Adrenal gland (tissue), 12 donors: ENCODE measurements around the gene WDR70. TPM values are rescaled to one million over a fixed set of nuclear protein-coding genes. Genes with fewer than 3 reads are reported as not detected.
"Not testable (repeated sequence)": the region's sequence is repeated elsewhere in the genome, so short reads cannot be mapped to it uniquely, and the experiment has no call there.

Experiments
- DNase-seq, 7 donors: peaks; one replicate each; pipeline ENCODE4 v3.0.0-alpha.2; 2019 to 2020
- H3K27ac ChIP-seq, 5 donors: fragments of 200-600 bp; sonication (generic) in 4 of 5; 1 replicate in 3 of 5; 2 replicates in 2 of 5; pipeline versions ENCODE4 v1.5.1 to v1.8.0; 2016 to 2020; ENCODE audit warnings: mild to moderate bottlenecking in 1 of 5
- H3K27me3 ChIP-seq: fragments of 200-600 bp; 2 replicates; pipeline ENCODE4 v1.8.0; 2021
- H3K36me3 ChIP-seq, 2 donors: fragments of 200-600 bp; replicated peaks in 1 of 2; 1 replicate in 1 of 2; 2 replicates in 1 of 2; pipeline versions ENCODE4 v1.5.1 to v1.8.0; 2018 to 2022
- H3K4me1 ChIP-seq, 2 donors: fragments of 200-600 bp; replicated peaks in 1 of 2; 1 replicate in 1 of 2; 2 replicates in 1 of 2; pipeline versions ENCODE4 v1.5.1 to v1.8.0; 2018 to 2021
- H3K4me3 ChIP-seq, 4 donors: fragments of 200-600 bp; sonication (generic) in 3 of 4; one replicate each; pipeline ENCODE4 v1.5.1; 2016 to 2018
- H3K9me3 ChIP-seq, 3 donors: fragments of 200-600 bp; sonication (generic) in 1 of 3; replicated peaks in 1 of 3; 1 replicate in 2 of 3; 2 replicates in 1 of 3; pipeline versions ENCODE4 v1.5.1 to v1.8.0; 2016 to 2021
- POLR2A ChIP-seq, 2 donors: fragments of 450-650 bp; IDR thresholded peaks; one replicate each; pipeline ENCODE4 v1.6.1; 2017; ENCODE audit warnings: antibody characterized with exemption in 2 of 2, mild to moderate bottlenecking in 2 of 2, moderate library complexity in 1 of 2
- WGBS, 4 donors: extraction: QIAGEN DNeasy Blood & Tissue Kit in 2 of 4; methylation state at CpG; one replicate each; pipeline versions ENCODE4 v1.1.5 to v1.1.7; 2013 to 2017; 5-methylcytosine and 5-hydroxymethylcytosine counted together
- intact Hi-C, 2 donors: fragments of 100-400 bp; cut with DNase I; formaldehyde crosslinking; loops; one replicate each; pipeline versions ENCODE4 v1.14.1 to v1.15.0; 2022 to 2023
- polyA plus RNA-seq, 3 donors: library from polyadenylated mRNA; stranded (reverse); fragments of 200-250 nt in 2 of 3; fragments of 350-450 nt in 1 of 3; fragmentation: Illumina TruSeq in 1 of 3; extraction: RNeasy Lipid Tissue Mini Kit (QIAGEN cat#74804) in 1 of 3; gene quantifications; one replicate each; pipeline ENCODE4 v1.2.3, GENCODE V29; 2013 to 2014
- total RNA-seq, 9 donors: library from RNA; depleted of rRNA in 4 of 9; stranded (reverse); fragments of >200 nt in 4 of 9; fragments of 120-200 nt in 1 of 9; fragmentation: NEBNext Ultra II Directional in 1 of 9; extraction: Animal tissue kit (Norgen Biotek cat#: 25700) in 1 of 9; gene quantifications; one replicate each; pipeline versions ENCODE4 v1.1.0 to v1.2.4, GENCODE V29; 2013 to 2023
- TF ChIP-seq, protein P1 (sequence below), 6 experiments: fragments of 450-650 bp in 4 of 6; fragments of 200-600 bp in 2 of 6; sonication (generic) in 1 of 6; IDR thresholded peaks; 1 replicate in 5 of 6; 2 replicates in 1 of 6; pipeline versions ENCODE4 v1.5.1 to v1.8.0; 2016 to 2021; ENCODE audit warnings: antibody characterized with exemption in 6 of 6, mild to moderate bottlenecking in 2 of 6, moderate library complexity in 1 of 6
- donor health status: healthy with polysubstance abuse.
- donor health status: Bipolar disorder and iron deficiency.
- donor health status: DM: yes; HTN: yes; CAD: no.
- donor health status: DM: no; HTN: no; CAD: no.
- donor health status: DM: no; HTN: no; CAD: no.
- donor health status: DM: yes; HTN: yes; CAD: no.

The WDR70 gene
- total and polyA plus RNA-seq, 12 donors, result 9.2 to 42.6 (median 28.4) TPM

DNA sequence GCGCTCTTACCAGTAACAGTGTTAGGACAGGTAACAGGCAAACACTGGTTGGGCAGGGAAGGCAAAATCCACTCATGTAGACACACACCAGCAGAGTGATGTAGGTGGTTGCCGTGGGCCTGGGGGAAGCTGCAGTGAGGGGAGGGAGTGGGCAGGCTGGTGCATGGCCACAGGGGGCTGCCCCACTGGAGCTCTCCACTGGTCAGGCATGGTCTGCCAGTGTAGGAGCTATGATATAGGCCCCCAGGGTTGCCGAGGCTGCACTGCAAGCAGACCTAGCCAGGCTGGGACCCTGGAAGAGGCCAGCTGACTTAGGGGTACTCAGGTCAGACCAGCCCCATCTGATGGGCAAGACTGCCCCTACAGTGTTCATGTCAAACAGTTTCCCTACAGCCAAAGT is 306.1 kb downstream of the WDR70 start:
- no peak overlapping the region for H3K4me3 ChIP-seq
- intact Hi-C loops, result no loop called here
- no peaks in the 10 kb centered on the region for H3K9me3 ChIP-seq
- no peak overlapping the region for H3K27ac ChIP-seq
- H3K27me3 ChIP-seq, result no peaks in the 10 kb centered on the region
- H3K36me3 ChIP-seq, result no peaks in the 10 kb centered on the region
- no peak for DNase-seq
- H3K4me1 ChIP-seq, result no peaks in the 10 kb centered on the region
- no peak for TF ChIP-seq POLR2A (IDR thresholded peaks at IDR 0.05)
- TF ChIP-seq, protein P1, sequence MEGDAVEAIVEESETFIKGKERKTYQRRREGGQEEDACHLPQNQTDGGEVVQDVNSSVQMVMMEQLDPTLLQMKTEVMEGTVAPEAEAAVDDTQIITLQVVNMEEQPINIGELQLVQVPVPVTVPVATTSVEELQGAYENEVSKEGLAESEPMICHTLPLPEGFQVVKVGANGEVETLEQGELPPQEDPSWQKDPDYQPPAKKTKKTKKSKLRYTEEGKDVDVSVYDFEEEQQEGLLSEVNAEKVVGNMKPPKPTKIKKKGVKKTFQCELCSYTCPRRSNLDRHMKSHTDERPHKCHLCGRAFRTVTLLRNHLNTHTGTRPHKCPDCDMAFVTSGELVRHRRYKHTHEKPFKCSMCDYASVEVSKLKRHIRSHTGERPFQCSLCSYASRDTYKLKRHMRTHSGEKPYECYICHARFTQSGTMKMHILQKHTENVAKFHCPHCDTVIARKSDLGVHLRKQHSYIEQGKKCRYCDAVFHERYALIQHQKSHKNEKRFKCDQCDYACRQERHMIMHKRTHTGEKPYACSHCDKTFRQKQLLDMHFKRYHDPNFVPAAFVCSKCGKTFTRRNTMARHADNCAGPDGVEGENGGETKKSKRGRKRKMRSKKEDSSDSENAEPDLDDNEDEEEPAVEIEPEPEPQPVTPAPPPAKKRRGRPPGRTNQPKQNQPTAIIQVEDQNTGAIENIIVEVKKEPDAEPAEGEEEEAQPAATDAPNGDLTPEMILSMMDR (IDR thresholded peaks at IDR 0.05), result no peak
- 94 to 100% (median 97%) methylated on average over 1 to 3 of the region's 3 CpGs for WGBS, 4 donors

DNA sequence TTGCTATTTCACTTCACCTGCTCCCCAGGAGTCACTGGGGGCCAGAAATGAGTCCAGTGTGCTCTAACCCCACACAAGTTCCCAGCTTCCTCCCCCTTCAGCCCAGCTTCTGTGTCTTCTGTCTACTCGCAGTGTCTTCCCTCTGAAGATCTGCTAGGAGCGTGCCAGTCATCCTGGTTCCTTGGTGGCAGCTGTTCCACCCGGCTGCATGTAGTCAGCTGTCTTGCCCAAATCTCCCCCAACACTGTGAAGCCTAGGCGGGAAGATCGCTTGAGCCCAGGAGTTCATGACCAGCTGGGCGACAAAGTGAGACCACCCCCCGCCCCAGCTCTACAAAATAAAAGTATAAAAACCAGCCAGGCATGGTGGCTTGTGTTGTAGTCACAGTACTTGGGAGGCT is 306.7 kb downstream of the WDR70 start:
- TF ChIP-seq, protein P1 (IDR thresholded peaks at IDR 0.05), result no peak
- no peak for TF ChIP-seq POLR2A (IDR thresholded peaks at IDR 0.05)
- H3K27me3 ChIP-seq, result no peaks in the 10 kb centered on the region
- no peaks in the 10 kb centered on the region for H3K9me3 ChIP-seq
- no peak for DNase-seq
- intact Hi-C loops, result no loop called here
- H3K4me1 ChIP-seq, result no peaks in the 10 kb centered on the region
- H3K27ac ChIP-seq, result no peak overlapping the region
- 97 to 99% (median 98%) methylated on average over 7 of the region's 7 CpGs for WGBS, 4 donors
- H3K4me3 ChIP-seq, result no peak overlapping the region
- H3K36me3 ChIP-seq, result no peaks in the 10 kb centered on the region

DNA sequence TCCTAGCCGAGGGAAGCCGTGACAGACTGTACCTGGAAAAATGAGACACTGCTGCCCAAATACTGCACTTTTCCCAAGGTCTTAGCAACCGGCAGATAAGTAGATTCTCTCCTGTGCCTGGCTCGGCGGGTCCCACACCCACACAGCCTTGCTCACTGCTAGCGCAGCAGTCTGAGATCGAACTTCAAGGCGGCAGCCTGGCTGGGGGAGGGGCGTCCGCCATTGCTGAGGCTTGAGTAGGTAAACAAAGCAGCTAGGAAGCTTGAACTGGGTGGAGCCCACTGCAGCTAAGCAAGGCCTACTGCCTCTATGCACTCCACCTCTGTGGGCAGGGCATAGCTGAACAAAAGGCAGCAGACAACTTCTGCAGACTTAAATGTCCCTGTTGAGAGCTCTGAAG is 309.8 kb downstream of the WDR70 start:
- DNase-seq, intact Hi-C loops, H3K4me1 ChIP-seq, H3K27ac ChIP-seq, H3K27me3 ChIP-seq, H3K4me3 ChIP-seq, H3K9me3 ChIP-seq, H3K36me3 ChIP-seq: not testable (repeated sequence)
- 87 to 100% (median 96%) methylated on average over 8 to 10 of the region's 10 CpGs for WGBS, 4 donors

DNA sequence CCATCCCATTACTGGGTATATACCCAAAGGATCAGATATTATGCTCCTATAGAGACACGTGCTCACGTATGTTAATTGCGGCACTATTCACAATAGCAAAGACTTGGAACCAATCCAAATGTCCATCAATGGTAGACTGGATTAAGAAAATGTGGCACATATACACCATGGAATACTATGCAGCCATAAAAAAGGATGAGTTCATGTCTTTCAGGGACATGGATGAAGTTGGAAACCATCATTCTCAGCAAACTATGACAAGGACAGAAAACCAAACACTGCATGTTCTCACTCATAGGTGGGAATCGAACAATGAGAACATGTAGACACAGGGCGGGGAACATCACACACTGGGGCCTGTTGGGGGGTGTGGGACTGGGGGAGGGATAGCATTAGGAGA is 315.2 kb downstream of the WDR70 start:
- 96 to 100% (median 98%) methylated on average over 5 of the region's 5 CpGs for WGBS, 4 donors
- H3K4me1 ChIP-seq, H3K36me3 ChIP-seq, H3K4me3 ChIP-seq, DNase-seq, H3K27ac ChIP-seq, H3K27me3 ChIP-seq, intact Hi-C loops, H3K9me3 ChIP-seq: not testable (repeated sequence)

DNA sequence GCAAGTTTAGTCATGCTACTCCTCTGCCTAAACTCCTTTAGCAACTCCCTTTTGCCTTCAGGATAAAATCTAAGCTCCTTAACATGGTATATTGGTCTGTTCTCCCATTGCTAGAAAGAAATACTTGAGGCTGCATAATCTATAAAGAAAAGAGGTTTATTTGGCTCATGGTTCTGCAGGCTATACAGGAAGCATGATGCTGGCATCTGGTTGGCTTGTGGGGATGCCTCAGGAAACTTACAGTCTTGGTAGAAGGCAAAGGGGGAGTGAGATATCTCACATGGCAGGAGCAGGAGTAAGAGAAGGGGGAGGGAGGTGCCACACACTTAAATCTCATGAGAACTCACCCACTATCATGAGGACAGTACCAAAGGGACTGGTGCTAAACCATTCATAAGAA is 315.7 kb downstream of the WDR70 start:
- no peak for TF ChIP-seq POLR2A (IDR thresholded peaks at IDR 0.05)
- TF ChIP-seq, protein P1 (IDR thresholded peaks at IDR 0.05), result no peak

More for the DNA sequence above, 315.7 kb downstream of the WDR70 start:
- H3K9me3 ChIP-seq, result no peaks in the 10 kb centered on the region
- H3K27me3 ChIP-seq, result no peaks in the 10 kb centered on the region
- no peaks in the 10 kb centered on the region for H3K4me1 ChIP-seq
- no peak overlapping the region for H3K4me3 ChIP-seq
- H3K36me3 ChIP-seq, result no peaks in the 10 kb centered on the region
- intact Hi-C loops, result no loop called here
- DNase-seq, result no peak
- H3K27ac ChIP-seq, result no peak overlapping the region
